22Rv1 (cell line): ENCODE data around the gene GRM8.

Source experiments
- ZFX ChIP-seq: fragments of 450-650 bp; IDR thresholded peaks from 2 replicates; pipeline ENCODE4 v1.6.1; 2017; ENCODE audit warnings: antibody characterized with exemption, borderline replicate concordance
- TF ChIP-seq, protein P1 (sequence below): fragments of 450-650 bp; IDR thresholded peaks from 2 replicates; pipeline ENCODE4 v1.5.1; 2017; ENCODE audit warnings: mild to moderate bottlenecking

DNA sequence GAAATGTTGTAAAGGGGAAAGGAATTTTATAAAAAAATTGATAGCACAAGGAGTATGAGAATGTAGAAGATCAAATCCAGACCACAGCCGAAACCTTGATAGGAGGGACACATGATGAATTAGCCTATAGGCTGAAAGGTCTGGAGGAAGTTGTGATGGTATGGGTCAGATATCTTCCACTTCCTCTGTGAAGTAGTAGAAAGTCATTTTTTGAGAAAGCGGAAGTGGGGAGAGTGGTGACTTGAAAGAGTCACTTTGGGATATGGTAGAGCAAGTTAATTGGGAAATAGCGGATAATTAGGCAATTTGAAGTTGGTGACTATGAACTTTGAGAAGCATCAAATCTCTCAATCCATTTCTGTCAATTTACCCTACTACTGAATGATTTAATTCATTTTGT lies 99.4 kb downstream of the GRM8 start:
- TF ChIP-seq, protein P1, sequence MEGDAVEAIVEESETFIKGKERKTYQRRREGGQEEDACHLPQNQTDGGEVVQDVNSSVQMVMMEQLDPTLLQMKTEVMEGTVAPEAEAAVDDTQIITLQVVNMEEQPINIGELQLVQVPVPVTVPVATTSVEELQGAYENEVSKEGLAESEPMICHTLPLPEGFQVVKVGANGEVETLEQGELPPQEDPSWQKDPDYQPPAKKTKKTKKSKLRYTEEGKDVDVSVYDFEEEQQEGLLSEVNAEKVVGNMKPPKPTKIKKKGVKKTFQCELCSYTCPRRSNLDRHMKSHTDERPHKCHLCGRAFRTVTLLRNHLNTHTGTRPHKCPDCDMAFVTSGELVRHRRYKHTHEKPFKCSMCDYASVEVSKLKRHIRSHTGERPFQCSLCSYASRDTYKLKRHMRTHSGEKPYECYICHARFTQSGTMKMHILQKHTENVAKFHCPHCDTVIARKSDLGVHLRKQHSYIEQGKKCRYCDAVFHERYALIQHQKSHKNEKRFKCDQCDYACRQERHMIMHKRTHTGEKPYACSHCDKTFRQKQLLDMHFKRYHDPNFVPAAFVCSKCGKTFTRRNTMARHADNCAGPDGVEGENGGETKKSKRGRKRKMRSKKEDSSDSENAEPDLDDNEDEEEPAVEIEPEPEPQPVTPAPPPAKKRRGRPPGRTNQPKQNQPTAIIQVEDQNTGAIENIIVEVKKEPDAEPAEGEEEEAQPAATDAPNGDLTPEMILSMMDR, result no peak
- TF ChIP-seq ZFX, result no peak
